ENCODE measurements around the gene PLCH1.

DNA sequence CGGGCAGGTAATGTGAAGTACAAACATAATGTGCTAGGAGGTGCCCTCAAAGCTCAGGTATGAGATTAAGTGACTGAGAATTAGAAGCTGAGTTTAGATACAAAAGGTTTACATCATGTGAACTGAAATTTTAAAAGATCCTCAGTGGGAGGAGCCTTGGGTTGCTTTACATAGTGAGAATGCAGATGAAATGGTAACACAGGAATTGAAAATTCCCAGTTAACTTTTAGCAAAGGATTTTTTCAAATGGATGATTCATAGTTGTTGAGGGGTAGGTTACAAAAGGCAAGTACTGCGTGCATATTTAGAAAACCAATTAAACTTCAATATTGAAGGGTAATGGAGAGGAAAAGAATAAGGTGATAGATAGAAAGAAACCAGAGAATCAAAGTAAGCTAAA is 157.3 kb downstream of the PLCH1 start:
- TF ChIP-seq, protein P1, sequence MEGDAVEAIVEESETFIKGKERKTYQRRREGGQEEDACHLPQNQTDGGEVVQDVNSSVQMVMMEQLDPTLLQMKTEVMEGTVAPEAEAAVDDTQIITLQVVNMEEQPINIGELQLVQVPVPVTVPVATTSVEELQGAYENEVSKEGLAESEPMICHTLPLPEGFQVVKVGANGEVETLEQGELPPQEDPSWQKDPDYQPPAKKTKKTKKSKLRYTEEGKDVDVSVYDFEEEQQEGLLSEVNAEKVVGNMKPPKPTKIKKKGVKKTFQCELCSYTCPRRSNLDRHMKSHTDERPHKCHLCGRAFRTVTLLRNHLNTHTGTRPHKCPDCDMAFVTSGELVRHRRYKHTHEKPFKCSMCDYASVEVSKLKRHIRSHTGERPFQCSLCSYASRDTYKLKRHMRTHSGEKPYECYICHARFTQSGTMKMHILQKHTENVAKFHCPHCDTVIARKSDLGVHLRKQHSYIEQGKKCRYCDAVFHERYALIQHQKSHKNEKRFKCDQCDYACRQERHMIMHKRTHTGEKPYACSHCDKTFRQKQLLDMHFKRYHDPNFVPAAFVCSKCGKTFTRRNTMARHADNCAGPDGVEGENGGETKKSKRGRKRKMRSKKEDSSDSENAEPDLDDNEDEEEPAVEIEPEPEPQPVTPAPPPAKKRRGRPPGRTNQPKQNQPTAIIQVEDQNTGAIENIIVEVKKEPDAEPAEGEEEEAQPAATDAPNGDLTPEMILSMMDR (IDR thresholded peaks at IDR 0.05): no peak
- TF ChIP-seq POLR2AphosphoS5 (IDR thresholded peaks at IDR 0.05; ENCODE audit: insufficient read depth in 1 of 2, low read depth in 1 of 2): no peak
- no peak for TF ChIP-seq POLR2A (IDR thresholded peaks at IDR 0.05)
